Ecto neural progenitor cell (in vitro differentiated cells): ENCODE measurements around the gene RBCK1.

Source experiments
- DNase-seq: peaks from one replicate; pipeline ENCODE4 v3.0.0-alpha.2; 2018; ENCODE audit warnings: low spot score

Gene RBCK1

DNA sequence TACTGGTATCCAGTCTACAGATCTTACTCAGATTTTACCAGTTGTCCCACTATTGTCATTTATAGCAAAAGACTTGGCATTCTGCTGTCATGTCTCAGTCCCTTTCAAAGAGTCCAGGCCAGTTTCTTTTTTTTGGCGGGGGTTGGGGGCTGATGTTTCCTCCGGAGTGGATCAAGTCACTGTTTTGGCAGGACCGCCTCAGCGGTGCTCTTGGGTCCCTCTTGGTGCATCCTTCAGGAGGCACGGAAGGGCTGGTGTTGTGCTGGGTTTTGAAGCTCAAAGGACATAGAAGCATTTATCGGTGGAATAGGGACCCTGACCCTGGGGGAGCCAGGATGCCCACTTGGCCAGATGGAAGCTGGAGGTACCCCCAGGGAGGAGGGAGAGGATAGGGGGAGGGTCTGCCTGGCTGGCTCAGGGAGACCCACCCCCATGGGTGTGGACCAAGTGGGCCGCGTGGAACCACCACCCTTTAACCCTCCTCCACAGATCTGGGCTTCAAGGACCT is 10.8 kb downstream of the RBCK1 start:
- DNase-seq = no peak

- DNase-seq = no peak
Measured at GRCh38 chr20:419556-420165, 11.6 kb downstream of the RBCK1 start.

GRCh38 chr20:420166-420620 is 12.1 kb downstream of the RBCK1 start:
- no peak for DNase-seq

- DNase-seq = no peak
Measured at GRCh38 chr20:420721-421574, 12.8 kb downstream of the RBCK1 start.

DNA sequence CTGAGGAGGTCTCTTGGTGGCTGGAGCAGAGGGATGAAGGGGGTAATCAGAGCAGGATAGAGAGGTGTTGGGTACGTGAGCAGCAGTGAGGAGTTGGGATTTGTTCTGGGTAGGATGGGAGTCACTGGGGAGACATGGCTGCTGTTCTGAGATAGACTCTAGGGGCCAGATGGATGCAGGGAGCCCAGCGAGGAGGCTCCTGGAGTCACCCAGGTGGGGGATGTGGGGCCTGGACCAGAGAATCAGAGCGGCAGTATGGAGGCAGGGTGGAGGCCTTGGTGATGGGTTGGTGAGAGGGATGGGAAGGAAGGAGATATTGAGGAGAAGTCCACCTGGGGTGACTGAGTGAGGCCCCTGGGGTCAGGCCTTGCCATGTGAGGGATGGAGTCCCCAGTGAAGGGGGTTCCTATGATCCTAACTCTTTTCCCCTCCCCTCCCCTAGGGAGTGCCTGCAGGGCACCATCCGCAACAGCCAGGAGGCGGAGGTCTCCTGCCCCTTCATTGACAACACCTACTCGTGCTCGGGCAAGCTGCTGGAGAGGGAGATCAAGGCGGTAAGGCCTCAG is 13.7 kb downstream of the RBCK1 start:
- DNase-seq = no peak

GRCh38 chr20:426566-426965 is 18.5 kb downstream of the RBCK1 start:
- DNase-seq = no peak

- DNase-seq = no peak
Measured at GRCh38 chr20:427401-427800, 19.3 kb downstream of the RBCK1 start.

- DNase-seq = no peak
Measured at GRCh38 chr20:427849-428657, 20.0 kb downstream of the RBCK1 start.

DNA sequence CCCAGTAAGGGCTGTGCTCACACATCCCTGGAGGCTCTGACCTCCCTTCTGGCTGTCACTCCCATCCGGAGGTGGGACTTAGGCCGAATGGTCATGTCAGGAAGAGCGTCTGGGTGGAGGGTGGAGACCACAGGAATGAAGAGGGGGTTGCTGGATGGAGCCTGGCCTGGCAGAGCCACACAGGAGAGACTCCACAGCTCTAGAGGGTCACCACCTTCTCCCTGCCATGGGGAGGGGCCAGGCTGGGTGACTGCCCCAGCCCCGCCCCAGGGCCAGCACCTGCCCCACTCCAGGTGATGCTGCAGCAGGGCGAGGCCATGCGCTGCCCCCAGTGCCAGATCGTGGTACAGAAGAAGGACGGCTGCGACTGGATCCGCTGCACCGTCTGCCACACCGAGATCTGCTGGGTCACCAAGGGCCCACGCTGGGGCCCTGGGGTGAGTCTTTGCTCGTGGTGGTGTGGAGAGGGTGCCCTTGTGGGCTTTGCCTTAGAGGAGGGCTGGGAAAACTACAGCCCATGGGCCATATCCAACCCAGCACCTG is 20.6 kb downstream of the RBCK1 start:
- DNase-seq = no peak

- no peak for DNase-seq
Measured at GRCh38 chr20:430091-430999, 22.2 kb downstream of the RBCK1 start.

GRCh38 chr20:431012-431904 is 23.2 kb downstream of the RBCK1 start:
- peak; percentile 74 for DNase-seq

- DNase-seq = no peak
Measured at GRCh38 chr20:432208-432607, 24.1 kb downstream of the RBCK1 start.

- DNase-seq = no peak
Measured at GRCh38 chr20:432677-433299, 24.7 kb downstream of the RBCK1 start.

DNA sequence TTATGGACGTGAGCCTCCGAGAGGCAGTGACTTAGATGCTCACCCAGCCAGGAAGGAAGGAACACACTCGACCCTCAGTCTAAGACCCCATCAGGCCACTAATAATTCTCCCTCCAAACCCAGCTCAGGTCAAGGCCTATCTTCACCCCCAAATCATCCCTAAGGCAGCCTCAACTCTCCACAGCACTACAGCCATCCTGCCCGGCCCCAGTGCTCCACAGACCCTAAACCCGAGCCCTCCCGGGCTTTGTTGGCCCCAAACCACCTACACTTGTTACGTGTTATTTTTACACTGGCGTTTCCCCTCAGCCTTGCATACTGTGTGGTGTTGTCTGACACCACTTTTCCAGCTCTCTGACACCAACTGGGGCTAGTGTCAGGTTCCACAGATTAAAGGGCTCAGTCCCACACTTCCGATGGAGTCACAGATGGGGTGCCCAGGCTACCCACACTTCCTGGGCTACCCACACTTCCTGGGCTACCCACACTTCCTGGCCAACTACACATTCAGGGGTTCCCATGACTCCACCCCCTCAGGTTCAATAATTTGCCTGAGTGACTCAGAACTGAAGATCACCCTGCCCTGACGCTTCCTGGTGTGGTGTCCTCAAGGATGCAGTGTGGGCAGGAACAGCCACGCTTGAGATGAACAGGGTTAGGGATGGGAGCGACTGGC is 25.3 kb downstream of the RBCK1 start:
- no peak for DNase-seq

DNA sequence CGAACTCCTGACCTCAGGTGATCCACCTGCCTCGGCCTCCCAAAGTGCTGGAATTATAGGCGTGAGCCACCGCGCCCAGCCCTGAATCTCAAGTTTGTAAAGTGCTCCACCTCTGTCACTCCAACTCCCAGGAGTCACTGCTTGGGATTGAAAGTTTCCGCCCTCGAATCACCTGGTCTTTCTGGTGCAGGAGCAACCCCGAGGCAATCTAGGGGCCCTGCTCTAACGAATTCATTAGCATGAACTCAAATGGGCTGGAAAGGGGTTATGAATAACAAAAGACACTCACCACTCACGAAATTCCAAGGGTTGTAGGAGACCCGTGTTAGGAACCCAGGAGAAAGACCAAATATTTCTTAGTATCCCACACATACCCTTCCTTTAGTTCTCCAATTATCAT is 26.1 kb downstream of the RBCK1 start:
- no peak for DNase-seq

DNA sequence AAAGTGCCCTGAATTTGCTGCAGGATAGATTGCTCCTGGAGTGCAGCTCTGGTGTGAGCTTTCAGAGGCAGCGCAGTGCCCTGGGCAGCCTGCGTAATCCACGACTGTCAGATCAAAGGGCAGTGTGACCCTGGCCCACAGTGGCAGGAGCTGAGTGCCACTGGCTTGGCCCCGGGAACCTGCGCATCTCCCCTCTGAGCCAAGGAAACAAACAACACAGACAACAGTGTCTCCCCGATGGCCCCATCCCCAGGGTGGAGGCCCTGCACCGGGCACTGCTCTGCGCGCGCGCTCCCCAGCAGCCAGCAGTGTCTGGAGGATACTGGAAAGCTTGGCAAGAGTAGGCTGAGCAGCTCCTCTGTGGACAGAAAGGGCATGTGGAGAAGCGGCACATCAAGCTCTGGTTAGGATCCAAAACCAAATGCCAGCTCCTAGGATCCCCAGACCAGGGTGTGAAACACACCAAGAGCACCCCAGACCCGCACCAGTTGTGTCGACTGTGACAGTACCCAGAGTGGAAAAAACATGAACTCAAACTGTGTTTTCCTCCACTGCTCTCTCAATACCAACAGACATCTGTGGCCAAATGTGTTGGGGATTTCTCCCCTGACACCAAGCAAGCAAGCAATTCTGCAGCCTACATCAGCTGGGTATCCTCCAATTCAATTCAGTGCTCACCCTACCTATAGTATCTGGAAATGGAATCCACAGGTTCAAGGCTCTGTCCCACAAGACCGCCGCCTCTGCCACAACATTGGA is 26.7 kb downstream of the RBCK1 start:
- DNase-seq = no peak

DNA sequence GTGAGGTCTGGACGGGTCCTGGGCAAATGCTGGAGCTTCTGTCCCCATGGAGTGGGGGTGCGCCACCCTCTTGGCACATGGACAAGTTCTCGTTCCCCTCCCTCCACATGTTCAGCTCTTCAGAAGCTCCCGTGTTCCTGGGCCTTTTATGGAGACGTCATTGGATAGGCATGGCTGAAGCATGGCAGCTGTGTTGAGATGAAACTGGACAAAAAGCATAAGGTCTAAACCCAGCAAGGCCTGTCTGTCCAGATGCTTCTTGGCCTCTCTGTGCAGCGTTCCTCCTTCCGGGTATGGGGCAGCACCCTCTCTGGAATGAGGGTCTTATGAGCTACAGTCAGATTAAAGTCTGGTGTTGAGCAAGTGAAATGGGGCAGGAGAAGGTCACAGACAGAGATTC is 27.5 kb downstream of the RBCK1 start:
- DNase-seq = no peak

DNA sequence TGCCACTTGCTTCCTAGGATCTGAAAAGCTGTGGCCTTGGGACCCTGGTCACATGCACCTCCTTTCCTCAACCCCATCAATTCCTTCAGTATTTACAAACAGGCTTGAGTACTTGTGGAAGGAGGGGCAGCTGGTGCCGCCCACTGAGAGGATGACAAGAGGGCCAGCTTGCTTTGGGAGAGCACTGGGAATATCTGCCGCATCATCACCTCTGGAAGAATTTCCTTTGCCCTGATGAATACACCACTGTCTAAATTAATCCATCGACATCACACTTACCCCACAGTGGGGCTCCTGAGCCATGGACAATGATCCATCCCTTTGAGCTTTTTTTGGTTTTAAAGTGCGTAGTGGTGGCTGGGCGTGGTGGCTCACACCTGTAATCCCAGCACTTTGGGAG is 28.4 kb downstream of the RBCK1 start:
- DNase-seq = no peak
